Prostate gland (tissue), 2 donors: ENCODE results near the gene MYO5C.

Experiments used
- POLR2A ChIP-seq: fragments of 450-650 bp; IDR thresholded peaks from one replicate; pipeline ENCODE4 v1.6.1; 2016; ENCODE audit warnings: antibody characterized with exemption, mild to moderate bottlenecking
- POLR2AphosphoS5 ChIP-seq: sonication (generic); formaldehyde crosslinking; IDR thresholded peaks from one replicate; pipeline ENCODE4 v1.6.1; 2017; ENCODE audit warnings: antibody characterized with exemption
- TF ChIP-seq, protein P1 (sequence below), 4 experiments: fragments of 200-600 bp in 2 of 4; fragments of 450-650 bp in 2 of 4; sonication (generic) in 2 of 4; IDR thresholded peaks; 1 replicate in 3 of 4; 2 replicates in 1 of 4; pipeline ENCODE4 v1.5.1; 2016 to 2019; ENCODE audit warnings: antibody characterized with exemption in 4 of 4, mild to moderate bottlenecking in 2 of 4, moderate library complexity in 2 of 4

- TF ChIP-seq POLR2AphosphoS5 (no peak), POLR2A (no peak)
- TF ChIP-seq, protein P1, sequence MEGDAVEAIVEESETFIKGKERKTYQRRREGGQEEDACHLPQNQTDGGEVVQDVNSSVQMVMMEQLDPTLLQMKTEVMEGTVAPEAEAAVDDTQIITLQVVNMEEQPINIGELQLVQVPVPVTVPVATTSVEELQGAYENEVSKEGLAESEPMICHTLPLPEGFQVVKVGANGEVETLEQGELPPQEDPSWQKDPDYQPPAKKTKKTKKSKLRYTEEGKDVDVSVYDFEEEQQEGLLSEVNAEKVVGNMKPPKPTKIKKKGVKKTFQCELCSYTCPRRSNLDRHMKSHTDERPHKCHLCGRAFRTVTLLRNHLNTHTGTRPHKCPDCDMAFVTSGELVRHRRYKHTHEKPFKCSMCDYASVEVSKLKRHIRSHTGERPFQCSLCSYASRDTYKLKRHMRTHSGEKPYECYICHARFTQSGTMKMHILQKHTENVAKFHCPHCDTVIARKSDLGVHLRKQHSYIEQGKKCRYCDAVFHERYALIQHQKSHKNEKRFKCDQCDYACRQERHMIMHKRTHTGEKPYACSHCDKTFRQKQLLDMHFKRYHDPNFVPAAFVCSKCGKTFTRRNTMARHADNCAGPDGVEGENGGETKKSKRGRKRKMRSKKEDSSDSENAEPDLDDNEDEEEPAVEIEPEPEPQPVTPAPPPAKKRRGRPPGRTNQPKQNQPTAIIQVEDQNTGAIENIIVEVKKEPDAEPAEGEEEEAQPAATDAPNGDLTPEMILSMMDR (IDR thresholded peaks at IDR 0.05), result no peak
Measured at GRCh38 chr15:52181938-52182780, 113.4 kb downstream of the MYO5C start.
